GM21529 (cell line): ENCODE results near the gene KCNJ10.

Source experiments
- ATAC-seq: cut with Tn5 transposase; IDR thresholded peaks from one replicate; pipeline ENCODE4 v1.9.1; 2021; ENCODE audit not compliant: unreplicated experiment

Gene KCNJ10

DNA sequence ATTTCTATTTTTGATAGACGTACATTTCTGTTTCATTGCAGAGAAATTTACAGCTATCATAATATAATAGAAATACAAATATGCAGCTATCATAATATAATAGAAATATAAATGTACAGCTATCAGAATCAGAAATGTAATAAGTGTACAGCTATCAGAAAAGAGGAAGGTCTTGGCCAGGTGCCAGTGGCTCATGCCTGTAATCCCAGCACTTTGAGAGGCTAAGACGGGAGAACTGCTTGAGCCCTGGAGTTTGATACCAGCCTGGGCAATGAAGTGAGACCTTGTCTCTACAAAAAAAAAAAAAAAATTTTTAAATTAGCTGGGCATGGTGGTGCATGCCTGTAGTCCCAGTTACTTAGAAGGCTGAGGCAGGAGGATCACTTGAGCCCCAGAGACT is 76.0 kb downstream of the KCNJ10 start:
- no peak for ATAC-seq

DNA sequence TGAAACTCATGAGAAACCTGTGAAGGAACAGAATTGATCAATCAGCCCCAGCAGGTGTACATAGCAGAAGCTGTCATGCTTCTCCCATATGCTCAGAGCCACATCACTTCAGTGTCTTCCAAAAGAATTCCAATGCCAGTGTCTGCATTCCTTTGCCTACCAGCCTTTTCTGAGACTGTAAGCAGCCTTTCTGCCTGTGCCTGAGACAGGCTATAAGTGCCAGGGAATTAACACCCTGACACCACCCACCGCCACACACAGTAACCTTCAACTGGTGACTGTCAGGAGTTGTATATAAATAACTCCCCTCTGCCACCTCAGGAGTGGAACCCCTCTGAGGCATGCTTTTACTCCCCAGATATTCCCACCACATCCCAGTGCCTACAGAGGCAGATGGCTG is 77.8 kb downstream of the KCNJ10 start:
- no peak for ATAC-seq

DNA sequence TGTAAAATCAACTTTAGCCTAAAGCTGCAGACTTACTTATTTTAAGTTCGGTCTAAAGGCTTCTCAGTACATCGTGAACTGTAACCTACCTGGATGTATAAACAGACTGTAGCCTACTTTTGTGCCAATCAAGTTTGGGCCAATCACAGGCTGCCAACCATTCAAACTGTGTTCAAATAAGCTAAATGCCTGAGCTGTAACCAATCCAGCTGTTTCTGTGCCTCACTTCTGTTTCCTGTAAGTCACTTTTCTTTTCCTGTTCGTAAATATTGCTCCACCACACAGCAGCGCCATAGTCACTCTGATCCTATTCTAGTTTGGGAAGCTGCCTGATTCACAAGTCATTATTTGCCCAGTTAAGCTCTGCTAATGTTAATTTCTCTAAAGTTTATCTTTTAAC is 78.4 kb downstream of the KCNJ10 start:
- no peak for ATAC-seq

DNA sequence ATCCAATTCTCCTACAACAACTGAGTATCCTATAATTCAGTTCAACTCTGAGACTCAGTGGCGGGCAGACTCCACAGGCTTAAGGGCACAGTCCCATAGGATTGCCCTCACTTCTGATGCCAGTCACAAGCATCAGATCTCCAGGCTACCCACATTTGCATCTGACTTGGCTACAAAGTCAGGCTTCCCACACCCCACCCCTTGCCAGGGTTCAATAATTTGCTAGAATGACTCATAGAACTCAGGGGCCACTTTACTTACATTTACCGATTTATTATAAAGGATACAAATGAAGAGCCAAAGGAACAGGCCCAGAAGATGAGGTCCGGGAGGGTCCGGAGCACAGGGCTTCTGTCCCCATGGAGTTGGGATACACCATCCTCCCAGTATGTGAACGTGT is 80.0 kb downstream of the KCNJ10 start:
- ATAC-seq = no peak

DNA sequence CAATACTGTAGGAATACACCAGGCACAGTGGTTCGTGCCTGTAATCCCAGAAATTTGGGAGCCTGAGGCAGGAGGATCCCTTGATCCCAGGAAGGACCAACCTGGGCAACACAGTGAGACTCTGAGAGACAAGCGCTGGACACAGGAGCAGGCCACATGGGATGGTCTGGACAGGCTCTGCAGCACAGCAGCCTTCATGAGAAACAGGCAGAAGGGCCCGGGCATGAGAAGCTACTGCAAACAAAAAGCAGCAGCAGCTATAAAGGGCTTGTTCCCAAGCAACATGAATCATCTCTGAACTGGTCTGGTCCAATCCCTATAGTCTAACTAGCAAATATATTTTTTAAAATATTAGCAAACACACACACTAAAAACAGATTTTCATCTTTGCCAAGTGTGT is 80.4 kb downstream of the KCNJ10 start:
- ATAC-seq = no peak

DNA sequence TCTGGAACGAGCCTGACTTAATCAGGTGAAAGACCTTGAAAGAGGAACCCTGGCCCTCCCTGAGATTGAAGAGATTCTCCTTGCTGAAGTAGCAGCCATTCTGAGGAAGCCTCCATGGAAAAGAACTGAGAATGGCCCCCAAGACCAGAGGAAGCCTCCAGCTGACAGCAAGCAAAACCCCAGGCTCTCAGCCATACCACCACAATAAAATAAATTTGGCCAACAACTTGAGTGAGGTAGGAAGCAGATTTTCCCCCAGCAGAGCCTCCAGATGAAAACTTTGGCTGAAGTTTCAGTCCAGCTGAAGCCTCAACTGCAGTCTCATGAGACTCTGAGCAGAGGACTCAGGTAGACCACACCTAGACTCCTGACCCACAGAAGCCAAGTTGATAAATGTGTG is 82.0 kb downstream of the KCNJ10 start:
- ATAC-seq = no peak

DNA sequence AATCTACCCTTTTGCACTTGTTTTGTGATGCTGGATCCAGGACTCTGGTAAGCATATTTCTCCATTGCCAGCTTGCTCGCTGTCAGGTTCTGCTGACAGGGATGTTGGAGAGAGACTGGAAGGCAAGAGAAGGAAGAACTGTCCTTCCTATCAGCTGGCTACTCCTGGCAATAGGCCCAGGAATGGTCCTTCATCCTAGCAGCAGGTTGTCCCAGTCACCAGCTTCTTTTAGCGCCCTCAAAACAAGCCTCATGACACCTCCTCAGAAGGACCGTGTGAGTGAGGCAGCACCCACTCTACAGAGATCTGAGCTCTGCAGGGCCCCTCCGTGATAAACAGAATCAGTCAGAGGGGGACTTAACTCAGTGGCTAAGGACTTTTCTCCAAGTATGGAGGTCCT is 82.8 kb downstream of the KCNJ10 start:
- ATAC-seq = no peak

DNA sequence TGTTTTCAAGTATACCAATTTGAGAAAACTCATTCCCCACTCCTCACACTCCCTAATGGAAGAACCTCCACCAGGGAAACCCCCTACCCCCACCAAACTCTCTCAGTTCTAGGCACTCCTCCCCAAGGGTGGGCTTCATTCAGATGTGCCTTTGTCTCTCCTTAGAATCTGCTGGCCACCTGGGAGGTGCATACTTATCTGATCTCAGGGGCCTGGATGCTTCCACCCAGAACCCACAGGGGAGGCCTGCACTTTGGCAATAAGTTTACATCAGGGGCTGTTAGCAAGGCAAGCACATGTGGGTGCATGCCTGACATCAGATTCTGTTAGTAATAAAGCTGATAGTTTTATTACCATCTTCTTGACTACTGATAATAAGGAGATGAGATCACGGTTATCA is 83.4 kb downstream of the KCNJ10 start:
- no peak for ATAC-seq

DNA sequence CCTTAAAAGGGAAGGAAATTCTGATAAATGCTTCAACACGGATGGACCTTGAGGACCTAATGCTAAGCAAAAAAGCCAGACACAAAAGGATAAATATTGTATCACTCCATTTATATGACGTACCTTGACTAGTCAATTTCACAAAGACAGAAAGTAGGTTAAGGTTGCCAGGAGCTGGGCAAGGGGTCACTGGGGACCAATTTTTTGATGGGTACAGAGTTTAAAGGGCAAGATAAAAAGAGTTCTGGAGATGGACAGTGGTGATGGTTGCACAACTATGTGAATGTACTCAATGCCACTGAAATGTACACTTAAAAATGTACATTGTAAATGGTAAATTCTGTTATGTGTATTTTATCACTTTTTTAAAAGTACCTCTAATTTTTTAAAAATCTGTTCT is 83.9 kb downstream of the KCNJ10 start:
- no peak for ATAC-seq

DNA sequence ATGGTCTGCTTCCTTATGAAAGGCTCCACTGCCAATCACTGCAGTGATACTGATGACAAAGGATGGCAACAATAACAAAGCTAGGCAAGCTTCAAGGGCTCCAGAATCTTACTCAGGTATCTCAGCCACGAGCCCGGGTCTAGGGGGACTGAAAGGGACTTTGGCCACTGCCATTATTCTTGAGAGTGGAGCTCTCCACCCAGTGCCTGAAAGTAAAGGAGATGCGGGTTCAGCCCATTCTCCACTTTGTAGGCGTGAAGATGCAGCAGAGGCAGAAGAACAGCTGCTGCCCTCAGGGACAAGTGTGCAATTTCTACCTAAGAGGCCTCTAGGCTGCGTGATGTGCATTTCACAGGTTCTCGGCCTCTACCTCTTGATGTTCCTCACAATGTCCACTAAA is 84.5 kb downstream of the KCNJ10 start:
- no peak for ATAC-seq

DNA sequence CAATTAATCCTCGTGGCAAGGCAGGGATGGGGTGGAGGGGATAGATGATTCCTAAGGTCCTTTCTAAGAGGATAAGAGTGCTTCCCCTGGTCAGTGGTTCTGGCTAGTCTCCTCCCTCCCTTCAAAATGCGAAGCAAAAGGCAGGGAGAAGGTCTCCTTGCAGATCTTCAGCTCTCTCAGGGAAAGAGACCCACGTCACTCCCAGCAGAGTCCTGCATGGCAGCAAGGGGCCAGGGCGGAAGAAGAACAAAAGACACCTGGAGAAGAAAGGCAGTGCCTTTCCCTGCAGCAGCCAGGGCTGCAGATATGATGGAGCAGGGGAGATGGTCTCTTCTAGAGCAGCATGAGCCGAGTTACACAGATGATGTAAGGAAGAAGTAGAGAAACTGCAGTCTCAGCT is 86.3 kb downstream of the KCNJ10 start:
- ATAC-seq = no peak

DNA sequence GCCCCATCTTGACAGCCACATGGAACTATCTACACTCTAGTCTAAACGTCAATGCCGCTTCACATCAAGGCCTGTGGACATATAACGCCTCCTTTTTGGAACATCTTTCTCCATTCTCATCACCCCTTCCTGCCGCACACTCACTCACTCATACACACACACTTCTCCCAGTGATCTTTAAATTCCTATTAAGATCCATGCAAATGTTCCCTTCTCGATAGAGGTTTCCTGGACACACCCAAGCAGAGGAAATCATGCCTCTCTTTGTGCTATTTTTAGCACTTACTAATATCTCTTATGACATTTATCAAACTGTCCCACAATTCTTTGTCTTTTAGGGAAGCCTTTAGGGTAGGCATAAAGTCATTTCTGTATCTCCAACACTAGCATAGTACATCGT is 87.7 kb downstream of the KCNJ10 start:
- ATAC-seq = no peak

DNA sequence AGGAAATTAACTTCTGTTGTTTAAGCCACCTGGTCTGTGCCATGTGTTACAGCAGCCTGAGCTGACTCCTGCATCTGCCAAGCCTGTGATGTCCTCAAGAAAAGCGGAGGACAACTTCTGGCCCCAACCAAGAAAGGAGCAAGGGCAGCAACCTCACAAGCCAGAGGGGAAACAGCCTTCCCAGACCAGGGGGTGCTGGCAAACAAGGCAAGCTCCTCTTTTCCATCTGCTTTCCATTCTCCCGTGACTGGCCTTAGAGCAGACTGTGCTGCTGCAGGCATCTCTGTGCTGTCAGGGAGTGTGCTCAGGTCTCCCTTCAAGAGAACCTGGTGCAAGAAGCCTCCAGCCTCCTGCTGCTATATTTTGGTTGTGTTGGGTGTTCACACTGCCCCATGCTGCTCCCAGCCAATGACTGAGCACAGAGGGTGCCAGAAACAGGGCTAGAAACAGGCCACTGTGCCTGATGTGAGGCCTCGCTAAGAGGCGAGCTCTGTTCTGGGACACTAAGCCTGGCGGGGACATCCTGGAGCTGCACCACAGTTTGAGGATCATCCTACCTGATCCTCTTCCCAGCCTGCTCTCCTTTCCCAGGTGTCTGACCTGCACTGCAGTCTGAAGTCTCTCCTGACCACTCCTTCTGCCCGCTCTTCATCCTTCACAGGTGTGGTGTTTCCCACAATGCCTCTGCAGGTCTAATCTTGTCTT is 88.5 kb downstream of the KCNJ10 start:
- ATAC-seq = no peak

DNA sequence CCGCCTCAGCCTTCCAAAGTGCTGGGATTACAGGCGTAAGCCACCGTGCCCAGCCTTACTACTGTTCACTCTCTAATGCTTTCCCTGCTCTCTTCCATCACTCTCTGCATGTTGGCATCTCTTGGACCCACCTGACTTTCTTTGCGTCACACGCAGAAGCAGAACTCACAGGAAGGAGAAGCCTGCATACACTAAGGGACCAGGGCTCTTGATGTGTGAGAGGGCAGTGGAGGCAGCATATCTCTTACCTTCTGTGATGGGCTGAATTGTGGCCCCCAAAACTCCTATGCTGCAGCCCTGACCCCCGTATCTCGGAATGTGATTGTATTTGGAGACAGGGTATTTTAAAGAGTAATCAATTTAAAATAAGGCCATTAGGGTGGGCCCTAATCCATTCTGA is 89.2 kb downstream of the KCNJ10 start:
- ATAC-seq = no peak

DNA sequence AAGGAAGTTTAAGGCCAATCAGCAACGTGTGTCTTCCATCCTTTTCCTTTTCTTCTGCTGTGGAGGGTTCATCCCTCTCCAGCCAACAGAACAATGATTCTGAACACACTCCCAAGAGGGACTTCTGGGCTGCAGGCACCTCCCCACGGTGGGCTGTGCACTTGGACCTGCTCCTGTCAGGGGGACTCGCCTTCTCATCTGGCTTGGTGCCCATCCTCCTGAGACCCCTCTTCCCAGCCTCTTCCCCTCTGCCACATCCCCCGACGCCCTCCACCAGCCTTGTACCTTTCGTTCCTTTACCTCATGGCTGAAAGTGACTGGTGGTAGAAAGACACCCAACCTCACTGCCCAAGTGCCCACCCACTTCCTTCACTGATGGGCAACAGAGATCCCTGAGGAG is 89.9 kb downstream of the KCNJ10 start:
- no peak for ATAC-seq

DNA sequence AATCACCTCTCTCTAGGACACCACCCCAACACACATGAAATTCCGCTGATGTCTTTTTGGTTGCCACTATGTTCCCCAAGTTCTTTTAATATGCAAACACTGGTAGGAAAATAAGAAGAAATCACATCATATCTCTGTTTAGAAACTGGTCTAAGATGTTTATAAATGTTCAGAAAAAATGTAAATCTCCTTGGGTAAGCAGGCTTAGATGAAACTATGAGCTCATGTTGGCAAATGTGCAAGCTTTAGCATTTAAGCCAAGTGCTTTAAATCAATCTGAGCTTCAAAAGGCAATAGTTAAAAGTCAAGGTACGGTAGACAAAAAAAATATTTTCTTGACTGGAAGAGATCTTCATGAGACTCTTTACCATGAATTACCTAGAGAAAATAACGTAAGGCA is 90.7 kb downstream of the KCNJ10 start:
- no peak for ATAC-seq

DNA sequence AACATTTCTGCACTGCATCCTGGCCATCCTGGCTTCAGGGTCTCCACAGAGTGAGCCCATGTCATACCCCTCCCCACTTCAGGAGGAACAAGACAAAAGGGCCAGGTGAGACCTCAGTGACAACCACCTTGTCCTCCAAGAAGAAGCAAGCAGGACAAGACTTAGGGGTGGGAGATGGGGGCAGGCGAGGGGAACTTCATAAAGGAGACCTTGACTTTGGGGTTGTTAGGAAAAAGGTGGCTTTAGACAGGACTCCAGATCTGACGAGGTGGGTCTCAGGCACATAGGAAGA is 91.9 kb downstream of the KCNJ10 start:
- ATAC-seq = no peak

DNA sequence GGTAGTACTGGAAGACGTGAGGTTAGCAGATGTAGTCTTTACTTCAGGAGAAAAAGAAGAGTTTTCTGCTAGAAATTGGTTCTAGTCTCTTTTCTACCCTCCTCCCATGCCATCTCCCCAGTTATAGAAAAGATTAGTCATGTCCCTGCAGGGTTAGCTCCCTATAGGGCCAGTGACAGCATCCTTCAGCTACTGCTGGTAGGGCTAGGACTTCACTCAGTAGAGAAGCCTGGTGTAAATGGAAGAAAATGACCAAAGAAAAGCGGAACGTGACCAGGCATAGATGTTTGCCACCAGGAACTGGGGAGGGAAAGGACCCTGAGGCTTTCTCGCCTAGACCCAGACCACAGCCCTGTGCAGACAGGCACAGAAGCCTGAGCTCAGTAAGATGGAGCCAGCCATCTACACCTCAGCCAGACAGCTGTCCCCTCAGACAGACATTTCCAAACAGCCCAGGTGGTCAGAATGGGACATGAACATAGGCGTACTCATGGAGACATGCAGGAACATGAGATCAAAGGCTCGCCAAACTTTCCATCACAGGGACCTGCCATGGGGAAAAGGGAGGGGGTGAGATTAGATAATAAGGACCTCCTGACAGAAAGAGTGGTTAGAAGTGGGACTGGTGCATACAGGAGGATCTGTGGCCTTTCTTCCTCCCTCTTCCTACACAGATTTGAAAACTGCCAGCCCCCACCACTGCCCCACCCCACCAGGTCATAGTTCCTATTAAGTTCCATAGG is 92.4 kb downstream of the KCNJ10 start:
- ATAC-seq = no peak

DNA sequence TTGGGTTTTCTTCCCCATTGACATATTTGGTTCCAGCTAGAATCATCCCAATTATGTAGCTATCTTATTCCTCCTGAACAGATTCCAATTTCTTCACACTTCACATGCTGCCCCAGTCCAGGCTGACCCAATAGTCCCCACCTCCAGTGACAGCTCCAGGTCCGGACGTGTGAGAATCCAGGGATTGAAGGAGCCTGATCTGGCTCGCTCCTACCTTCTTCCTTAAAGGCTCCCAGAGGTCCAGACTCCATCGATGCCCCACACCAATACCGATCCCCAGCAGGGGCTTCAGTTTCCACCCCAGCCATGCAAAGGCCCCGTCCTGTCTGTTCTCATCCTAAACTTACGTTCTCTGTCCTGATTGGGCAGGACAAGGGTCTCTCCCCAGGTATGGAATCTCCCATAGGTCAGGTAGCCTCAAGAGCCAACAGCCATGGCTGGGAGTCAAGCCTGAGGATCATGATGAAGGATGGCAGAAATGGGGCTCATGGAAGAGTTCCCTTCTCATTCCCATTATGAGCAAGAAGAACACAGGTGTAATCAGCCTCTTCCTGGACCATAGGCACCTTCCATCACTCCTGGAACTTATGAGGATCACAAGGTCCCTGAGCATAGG is 95.5 kb downstream of the KCNJ10 start:
- ATAC-seq = no peak

DNA sequence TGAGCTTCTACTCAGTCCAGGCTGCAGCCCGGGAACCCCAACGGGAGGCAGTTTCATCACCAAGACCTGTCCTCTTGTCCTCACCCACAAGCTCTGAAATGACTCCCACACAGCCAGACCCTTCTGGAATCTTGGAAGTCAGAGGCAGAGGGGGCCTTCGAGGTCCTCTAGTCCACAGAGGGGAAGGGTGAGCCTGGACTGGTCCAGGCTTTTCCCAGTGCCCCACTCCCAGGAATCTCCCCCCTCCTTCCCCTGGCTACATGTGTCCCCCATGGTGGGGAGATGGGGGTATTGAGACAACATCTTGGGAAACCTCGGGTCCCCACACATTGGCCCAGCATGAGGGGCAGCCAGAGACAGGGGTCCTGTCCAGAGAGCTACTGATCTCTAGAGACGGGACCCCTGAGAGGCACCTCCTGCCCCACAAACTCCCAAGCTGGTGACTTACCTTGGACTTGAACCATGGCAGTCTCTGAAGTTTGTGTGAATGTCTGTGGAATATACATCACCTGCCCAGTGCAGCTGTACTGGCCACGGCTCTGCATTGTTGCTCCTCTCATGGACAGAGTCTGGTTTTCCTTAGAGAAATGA is 96.5 kb downstream of the KCNJ10 start:
- no peak for ATAC-seq

DNA sequence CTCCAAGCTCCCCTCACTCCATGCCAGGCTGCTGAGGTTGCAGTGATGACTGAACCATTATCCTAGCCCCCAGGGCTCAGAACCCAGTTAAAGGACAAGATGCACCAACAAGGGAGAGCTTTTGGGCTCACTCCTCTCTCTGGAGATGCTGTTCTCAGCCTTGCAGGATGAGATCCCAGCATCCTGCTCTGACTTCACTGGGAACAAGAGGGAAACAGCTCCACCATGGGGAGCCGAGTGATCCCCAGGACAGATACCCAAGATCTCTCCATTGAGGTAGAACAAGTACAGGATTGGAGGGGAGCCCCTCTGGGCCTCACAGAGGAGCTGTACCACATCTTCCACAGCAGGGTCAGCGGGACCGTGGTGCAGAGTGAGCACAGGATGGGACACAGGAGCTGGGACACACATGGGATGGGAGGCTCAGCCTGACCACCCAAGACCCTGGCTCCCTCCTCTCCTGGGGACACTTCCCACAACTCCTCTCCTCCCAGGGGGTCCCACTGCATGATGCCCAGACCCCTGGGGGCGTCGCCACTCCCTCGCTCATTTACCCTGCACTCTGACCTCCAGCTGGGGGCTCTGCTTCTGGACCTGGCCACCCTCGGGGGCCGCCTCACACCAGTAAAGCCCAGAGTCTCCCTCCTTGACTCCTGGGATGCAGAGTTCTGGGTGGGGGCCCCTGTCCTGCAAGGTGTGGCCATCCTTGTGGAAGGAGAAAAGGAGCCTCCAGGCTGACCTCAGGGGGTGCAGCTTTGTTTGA is 97.3 kb downstream of the KCNJ10 start:
- no peak for ATAC-seq

DNA sequence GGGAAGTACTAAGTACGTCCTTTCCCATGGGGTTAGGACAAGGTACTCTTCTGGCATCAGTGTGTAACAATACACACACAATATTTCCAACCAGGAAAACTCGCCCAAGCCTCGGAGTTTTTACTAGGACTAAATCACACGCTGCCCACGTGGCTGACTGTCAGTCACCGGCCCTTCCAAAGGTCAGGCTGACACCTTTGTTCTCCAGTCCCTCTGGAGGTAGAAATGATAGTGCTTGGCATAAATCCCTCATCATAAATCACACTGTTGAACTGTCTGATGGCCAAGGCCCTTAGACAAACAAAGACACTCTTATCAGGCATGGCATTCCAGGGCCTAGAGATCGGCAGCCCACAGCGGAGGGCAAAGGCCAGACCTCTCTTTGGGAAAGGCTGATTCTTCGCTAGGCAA is 99.0 kb downstream of the KCNJ10 start:
- ATAC-seq = no peak
